Transverse colon (tissue), 3 donors: ENCODE data around the gene SPEN.

Source experiments
- EP300 ChIP-seq: sonication (generic); formaldehyde crosslinking; IDR thresholded peaks from one replicate; pipeline ENCODE4 v1.6.1; 2017; ENCODE audit warnings: antibody characterized with exemption, low read depth
- POLR2AphosphoS5 ChIP-seq, 3 donors: sonication (generic); formaldehyde crosslinking; IDR thresholded peaks; one replicate each; pipeline ENCODE4 v1.6.1; 2016; ENCODE audit warnings: antibody characterized with exemption in 3 of 3

DNA sequence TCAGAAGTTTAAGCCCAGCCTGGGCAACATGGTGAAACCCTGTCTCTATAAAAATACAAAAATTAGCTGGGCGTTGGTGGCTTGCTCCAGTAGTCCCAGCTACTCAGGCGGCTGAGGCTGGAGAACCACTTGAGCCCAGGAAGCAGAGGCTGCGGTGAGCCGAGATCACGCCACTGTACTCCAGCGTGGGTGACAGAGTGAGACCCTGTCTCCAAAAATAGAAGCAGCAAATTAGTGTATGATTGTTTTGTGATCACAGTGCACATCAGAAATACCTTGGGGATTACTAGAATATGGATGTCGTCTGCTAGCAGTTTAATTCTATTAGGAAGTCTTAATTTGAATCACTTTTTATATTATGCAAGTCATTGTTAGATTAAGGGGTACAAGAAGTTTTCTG is 69.4 kb downstream of the SPEN start:
- TF ChIP-seq POLR2AphosphoS5 (IDR thresholded peaks at IDR 0.05) (no peak), EP300 (no peak)
